GM23338 (cell line): ENCODE results near the gene ADAMTS14.

Experiments
- CREB1 ChIP-seq: fragments of 250-450 bp; sonication (Bioruptor Pico); IDR thresholded peaks from 2 replicates; pipeline ENCODE4 v1.5.0; 2020; ENCODE audit warnings: low read depth, mild to moderate bottlenecking, moderate library complexity
- EZH2 ChIP-seq: fragments of 200-600 bp; sonication (generic); IDR thresholded peaks from one replicate; pipeline ENCODE4 v1.8.0; 2017; ENCODE audit warnings: antibody characterized with exemption, mild to moderate bottlenecking, low read depth; ENCODE audit not compliant: unreplicated experiment
- EZH2phosphoT487 ChIP-seq: fragments of 200-600 bp; sonication (generic); IDR thresholded peaks from one replicate; pipeline ENCODE4 v1.8.1; 2018; ENCODE audit warnings: antibody characterized with exemption; ENCODE audit not compliant: unreplicated experiment
- JUNB ChIP-seq: IDR thresholded peaks from one replicate; pipeline ENCODE4 v1.6.1; 2016; ENCODE audit warnings: antibody characterized with exemption; ENCODE audit not compliant: unreplicated experiment
- NANOG ChIP-seq: IDR thresholded peaks from 2 replicates; pipeline ENCODE4 v1.6.1; 2016; ENCODE audit warnings: antibody characterized with exemption, borderline replicate concordance
- POLR2AphosphoS5 ChIP-seq: IDR thresholded peaks from 2 replicates; pipeline ENCODE4 v1.6.1; 2016; ENCODE audit warnings: antibody characterized with exemption, low read depth
- STAT1 ChIP-seq: IDR thresholded peaks from one replicate; pipeline ENCODE4 v1.6.1; 2016; ENCODE audit warnings: antibody characterized with exemption; ENCODE audit not compliant: unreplicated experiment
- ZNF114 ChIP-seq: fragments of 250-450 bp; sonication (Bioruptor Pico); IDR thresholded peaks from 2 replicates; pipeline ENCODE4 v1.5.0; 2020; ENCODE audit warnings: mild to moderate bottlenecking, moderate library complexity
- ZNF331 ChIP-seq: fragments of 250-450 bp; sonication (Bioruptor Pico); IDR thresholded peaks from 2 replicates; pipeline ENCODE4 v1.5.0; 2020; ENCODE audit warnings: low read depth, mild to moderate bottlenecking, moderate library complexity
- TF ChIP-seq, protein P1 (sequence below): IDR thresholded peaks from 2 replicates; pipeline ENCODE4 v1.6.1; 2016; ENCODE audit warnings: antibody characterized with exemption
- TF ChIP-seq, protein P2 (sequence below), 2 experiments: fragments of 200-600 bp in 1 of 2; sonication (generic) in 1 of 2; conservative IDR thresholded peaks; 2 replicates each; pipeline versions ENCODE4 v1.5.1 to v1.6.1; 2016 to 2017; ENCODE audit warnings: antibody characterized with exemption in 2 of 2, low read depth in 2 of 2, mild to moderate bottlenecking in 2 of 2, moderate library complexity in 1 of 2
- TF ChIP-seq, protein P3 (sequence below): IDR thresholded peaks from one replicate; pipeline ENCODE4 v1.6.1; 2018; ENCODE audit warnings: antibody characterized with exemption; ENCODE audit not compliant: unreplicated experiment
- TF ChIP-seq, protein P4 (sequence below): fragments of 250-450 bp; sonication (Bioruptor Pico); IDR thresholded peaks from 2 replicates; pipeline ENCODE4 v1.5.0; 2020; ENCODE audit warnings: mild to moderate bottlenecking, moderate library complexity

DNA sequence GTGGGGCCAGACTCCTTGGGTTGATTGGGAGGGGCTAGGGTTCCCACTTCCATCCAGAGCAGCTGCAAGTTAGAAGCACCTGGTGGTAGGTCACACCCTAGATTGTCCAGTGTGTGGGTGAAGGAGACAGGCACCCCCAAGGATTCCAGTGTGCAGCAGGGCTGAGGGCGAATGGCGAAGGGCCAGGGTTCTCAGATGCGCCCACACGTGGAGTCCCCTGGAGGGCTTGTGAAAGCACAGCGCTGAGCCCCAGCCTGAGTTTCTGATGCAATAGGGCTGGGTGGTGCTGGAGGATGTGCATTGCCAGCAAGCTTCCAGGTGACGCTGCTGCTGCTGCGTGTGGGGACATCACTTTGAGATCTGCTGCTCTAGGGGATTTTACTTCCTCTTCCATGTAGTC is 87.5 kb downstream of the ADAMTS14 start:
- TF ChIP-seq, protein P1, sequence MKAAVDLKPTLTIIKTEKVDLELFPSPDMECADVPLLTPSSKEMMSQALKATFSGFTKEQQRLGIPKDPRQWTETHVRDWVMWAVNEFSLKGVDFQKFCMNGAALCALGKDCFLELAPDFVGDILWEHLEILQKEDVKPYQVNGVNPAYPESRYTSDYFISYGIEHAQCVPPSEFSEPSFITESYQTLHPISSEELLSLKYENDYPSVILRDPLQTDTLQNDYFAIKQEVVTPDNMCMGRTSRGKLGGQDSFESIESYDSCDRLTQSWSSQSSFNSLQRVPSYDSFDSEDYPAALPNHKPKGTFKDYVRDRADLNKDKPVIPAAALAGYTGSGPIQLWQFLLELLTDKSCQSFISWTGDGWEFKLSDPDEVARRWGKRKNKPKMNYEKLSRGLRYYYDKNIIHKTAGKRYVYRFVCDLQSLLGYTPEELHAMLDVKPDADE = no peak
- TF ChIP-seq, protein P2, sequence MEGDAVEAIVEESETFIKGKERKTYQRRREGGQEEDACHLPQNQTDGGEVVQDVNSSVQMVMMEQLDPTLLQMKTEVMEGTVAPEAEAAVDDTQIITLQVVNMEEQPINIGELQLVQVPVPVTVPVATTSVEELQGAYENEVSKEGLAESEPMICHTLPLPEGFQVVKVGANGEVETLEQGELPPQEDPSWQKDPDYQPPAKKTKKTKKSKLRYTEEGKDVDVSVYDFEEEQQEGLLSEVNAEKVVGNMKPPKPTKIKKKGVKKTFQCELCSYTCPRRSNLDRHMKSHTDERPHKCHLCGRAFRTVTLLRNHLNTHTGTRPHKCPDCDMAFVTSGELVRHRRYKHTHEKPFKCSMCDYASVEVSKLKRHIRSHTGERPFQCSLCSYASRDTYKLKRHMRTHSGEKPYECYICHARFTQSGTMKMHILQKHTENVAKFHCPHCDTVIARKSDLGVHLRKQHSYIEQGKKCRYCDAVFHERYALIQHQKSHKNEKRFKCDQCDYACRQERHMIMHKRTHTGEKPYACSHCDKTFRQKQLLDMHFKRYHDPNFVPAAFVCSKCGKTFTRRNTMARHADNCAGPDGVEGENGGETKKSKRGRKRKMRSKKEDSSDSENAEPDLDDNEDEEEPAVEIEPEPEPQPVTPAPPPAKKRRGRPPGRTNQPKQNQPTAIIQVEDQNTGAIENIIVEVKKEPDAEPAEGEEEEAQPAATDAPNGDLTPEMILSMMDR (conservative IDR thresholded peaks at IDR 0.05; ENCODE audit: low read depth in 2 of 2) = no peak
- TF ChIP-seq EZH2 (no peak), POLR2AphosphoS5 (no peak), CREB1 (CRISPR knock-in tag) (no peak), EZH2phosphoT487 (no peak), STAT1 (no peak), ZNF331 (CRISPR knock-in tag) (no peak), JUNB (no peak), NANOG (no peak), ZNF114 (CRISPR knock-in tag) (no peak)
- TF ChIP-seq, protein P3, sequence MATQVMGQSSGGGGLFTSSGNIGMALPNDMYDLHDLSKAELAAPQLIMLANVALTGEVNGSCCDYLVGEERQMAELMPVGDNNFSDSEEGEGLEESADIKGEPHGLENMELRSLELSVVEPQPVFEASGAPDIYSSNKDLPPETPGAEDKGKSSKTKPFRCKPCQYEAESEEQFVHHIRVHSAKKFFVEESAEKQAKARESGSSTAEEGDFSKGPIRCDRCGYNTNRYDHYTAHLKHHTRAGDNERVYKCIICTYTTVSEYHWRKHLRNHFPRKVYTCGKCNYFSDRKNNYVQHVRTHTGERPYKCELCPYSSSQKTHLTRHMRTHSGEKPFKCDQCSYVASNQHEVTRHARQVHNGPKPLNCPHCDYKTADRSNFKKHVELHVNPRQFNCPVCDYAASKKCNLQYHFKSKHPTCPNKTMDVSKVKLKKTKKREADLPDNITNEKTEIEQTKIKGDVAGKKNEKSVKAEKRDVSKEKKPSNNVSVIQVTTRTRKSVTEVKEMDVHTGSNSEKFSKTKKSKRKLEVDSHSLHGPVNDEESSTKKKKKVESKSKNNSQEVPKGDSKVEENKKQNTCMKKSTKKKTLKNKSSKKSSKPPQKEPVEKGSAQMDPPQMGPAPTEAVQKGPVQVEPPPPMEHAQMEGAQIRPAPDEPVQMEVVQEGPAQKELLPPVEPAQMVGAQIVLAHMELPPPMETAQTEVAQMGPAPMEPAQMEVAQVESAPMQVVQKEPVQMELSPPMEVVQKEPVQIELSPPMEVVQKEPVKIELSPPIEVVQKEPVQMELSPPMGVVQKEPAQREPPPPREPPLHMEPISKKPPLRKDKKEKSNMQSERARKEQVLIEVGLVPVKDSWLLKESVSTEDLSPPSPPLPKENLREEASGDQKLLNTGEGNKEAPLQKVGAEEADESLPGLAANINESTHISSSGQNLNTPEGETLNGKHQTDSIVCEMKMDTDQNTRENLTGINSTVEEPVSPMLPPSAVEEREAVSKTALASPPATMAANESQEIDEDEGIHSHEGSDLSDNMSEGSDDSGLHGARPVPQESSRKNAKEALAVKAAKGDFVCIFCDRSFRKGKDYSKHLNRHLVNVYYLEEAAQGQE = no peak
- TF ChIP-seq, protein P4, sequence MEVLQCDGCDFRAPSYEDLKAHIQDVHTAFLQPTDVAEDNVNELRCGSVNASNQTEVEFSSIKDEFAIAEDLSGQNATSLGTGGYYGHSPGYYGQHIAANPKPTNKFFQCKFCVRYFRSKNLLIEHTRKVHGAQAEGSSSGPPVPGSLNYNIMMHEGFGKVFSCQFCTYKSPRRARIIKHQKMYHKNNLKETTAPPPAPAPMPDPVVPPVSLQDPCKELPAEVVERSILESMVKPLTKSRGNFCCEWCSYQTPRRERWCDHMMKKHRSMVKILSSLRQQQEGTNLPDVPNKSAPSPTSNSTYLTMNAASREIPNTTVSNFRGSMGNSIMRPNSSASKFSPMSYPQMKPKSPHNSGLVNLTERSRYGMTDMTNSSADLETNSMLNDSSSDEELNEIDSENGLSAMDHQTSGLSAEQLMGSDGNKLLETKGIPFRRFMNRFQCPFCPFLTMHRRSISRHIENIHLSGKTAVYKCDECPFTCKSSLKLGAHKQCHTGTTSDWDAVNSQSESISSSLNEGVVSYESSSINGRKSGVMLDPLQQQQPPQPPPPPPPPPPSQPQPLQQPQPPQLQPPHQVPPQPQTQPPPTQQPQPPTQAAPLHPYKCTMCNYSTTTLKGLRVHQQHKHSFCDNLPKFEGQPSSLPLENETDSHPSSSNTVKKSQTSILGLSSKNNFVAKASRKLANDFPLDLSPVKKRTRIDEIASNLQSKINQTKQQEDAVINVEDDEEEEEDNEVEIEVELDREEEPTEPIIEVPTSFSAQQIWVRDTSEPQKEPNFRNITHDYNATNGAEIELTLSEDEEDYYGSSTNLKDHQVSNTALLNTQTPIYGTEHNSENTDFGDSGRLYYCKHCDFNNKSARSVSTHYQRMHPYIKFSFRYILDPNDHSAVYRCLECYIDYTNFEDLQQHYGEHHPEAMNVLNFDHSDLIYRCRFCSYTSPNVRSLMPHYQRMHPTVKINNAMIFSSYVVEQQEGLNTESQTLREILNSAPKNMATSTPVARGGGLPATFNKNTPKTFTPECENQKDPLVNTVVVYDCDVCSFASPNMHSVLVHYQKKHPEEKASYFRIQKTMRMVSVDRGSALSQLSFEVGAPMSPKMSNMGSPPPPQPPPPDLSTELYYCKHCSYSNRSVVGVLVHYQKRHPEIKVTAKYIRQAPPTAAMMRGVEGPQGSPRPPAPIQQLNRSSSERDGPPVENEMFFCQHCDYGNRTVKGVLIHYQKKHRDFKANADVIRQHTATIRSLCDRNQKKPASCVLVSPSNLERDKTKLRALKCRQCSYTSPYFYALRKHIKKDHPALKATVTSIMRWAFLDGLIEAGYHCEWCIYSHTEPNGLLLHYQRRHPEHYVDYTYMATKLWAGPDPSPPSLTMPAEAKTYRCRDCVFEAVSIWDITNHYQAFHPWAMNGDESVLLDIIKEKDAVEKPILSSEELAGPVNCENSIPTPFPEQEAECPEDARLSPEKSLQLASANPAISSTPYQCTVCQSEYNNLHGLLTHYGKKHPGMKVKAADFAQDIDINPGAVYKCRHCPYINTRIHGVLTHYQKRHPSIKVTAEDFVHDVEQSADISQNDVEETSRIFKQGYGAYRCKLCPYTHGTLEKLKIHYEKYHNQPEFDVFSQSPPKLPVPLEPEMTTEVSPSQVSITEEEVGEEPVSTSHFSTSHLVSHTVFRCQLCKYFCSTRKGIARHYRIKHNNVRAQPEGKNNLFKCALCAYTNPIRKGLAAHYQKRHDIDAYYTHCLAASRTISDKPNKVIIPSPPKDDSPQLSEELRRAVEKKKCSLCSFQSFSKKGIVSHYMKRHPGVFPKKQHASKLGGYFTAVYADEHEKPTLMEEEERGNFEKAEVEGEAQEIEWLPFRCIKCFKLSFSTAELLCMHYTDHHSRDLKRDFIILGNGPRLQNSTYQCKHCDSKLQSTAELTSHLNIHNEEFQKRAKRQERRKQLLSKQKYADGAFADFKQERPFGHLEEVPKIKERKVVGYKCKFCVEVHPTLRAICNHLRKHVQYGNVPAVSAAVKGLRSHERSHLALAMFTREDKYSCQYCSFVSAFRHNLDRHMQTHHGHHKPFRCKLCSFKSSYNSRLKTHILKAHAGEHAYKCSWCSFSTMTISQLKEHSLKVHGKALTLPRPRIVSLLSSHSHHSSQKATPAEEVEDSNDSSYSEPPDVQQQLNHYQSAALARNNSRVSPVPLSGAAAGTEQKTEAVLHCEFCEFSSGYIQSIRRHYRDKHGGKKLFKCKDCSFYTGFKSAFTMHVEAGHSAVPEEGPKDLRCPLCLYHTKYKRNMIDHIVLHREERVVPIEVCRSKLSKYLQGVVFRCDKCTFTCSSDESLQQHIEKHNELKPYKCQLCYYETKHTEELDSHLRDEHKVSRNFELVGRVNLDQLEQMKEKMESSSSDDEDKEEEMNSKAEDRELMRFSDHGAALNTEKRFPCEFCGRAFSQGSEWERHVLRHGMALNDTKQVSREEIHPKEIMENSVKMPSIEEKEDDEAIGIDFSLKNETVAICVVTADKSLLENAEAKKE = no peak
